Esophagus (tissue), 2 donors: ENCODE results near the gene CMSS1. TPM values are rescaled to one million over a fixed set of nuclear protein-coding genes. Genes with fewer than 3 reads are reported as not detected.

ENCODE experiments used
- H3K27ac ChIP-seq, 2 donors: one replicate each; pipeline ENCODE4 v1.5.1; 2013; ENCODE audit warnings: low read depth in 2 of 2, mild to moderate bottlenecking in 2 of 2, inconsistent platforms in 1 of 2, low read length in 1 of 2, moderate library complexity in 1 of 2
- H3K27me3 ChIP-seq, 2 donors: one replicate each; pipeline ENCODE4 v1.6.1; 2013; ENCODE audit warnings: low read length in 2 of 2, control low read depth in 1 of 2, mild to moderate bottlenecking in 1 of 2; ENCODE audit not compliant: insufficient read depth in 2 of 2, control insufficient read depth in 1 of 2
- H3K36me3 ChIP-seq, 2 donors: one replicate each; pipeline ENCODE4 v1.6.1; 2013; ENCODE audit warnings: low read length in 1 of 2; ENCODE audit not compliant: control insufficient read depth in 2 of 2, insufficient read depth in 2 of 2
- H3K4me1 ChIP-seq, 2 donors: one replicate each; pipeline ENCODE4 v1.6.1; 2013; ENCODE audit warnings: low read length in 1 of 2; ENCODE audit not compliant: control insufficient read depth in 2 of 2, insufficient read depth in 2 of 2
- H3K4me3 ChIP-seq, 2 donors: one replicate each; pipeline ENCODE4 v1.5.1; 2013; ENCODE audit warnings: low read length in 2 of 2, mild to moderate bottlenecking in 2 of 2, low read depth in 1 of 2, moderate library complexity in 1 of 2
- H3K9me3 ChIP-seq, 2 donors: one replicate each; pipeline ENCODE4 v1.6.1; 2013; ENCODE audit warnings: mild to moderate bottlenecking in 2 of 2, low read depth in 1 of 2, low read length in 1 of 2, moderate library complexity in 1 of 2; ENCODE audit not compliant: control insufficient read depth in 2 of 2, insufficient read depth in 1 of 2
- WGBS, 2 donors: extraction: QIAGEN DNeasy Blood & Tissue Kit; methylation state at CpG; one replicate each; pipeline ENCODE4 v1.1.7; 2013; 5-methylcytosine and 5-hydroxymethylcytosine counted together
- polyA plus RNA-seq, 2 donors: library from polyadenylated mRNA; stranded (reverse); fragments of 200-250 nt; gene quantifications; one replicate each; pipeline ENCODE4 v1.2.3, GENCODE V29; 2013
- donor health status: healthy with polysubstance abuse.
- donor health status: Bipolar disorder and iron deficiency.

The CMSS1 gene
- polyA plus RNA-seq, 2 donors: 15.5 to 17.9 TPM

GRCh38 chr3:99919694-99920093 lies 102.0 kb downstream of the CMSS1 start:
- Histone ChIP-seq H3K9me3 (no peaks in the 10 kb centered on the region), H3K4me1 (peaks cover 0 to 2% of the 10 kb centered on the region in 2 donors), H3K36me3 (no peaks in the 10 kb centered on the region), H3K27me3 (no peaks in the 10 kb centered on the region), H3K27ac (peak overlapping the region in 1 of 2 donors; percentile 41), H3K4me3 (no peak overlapping the region)

- no peaks in the 10 kb centered on the region for H3K9me3 ChIP-seq
- 44 to 48% methylated on average over 10 of the region's 10 CpGs for WGBS, 2 donors
- peaks cover 3 to 6% of the 10 kb centered on the region in 2 donors for H3K4me1 ChIP-seq
- no peak overlapping the region for H3K4me3 ChIP-seq
- peak overlapping the region; percentile 8 to 55 for H3K27ac ChIP-seq
- H3K36me3 ChIP-seq: no peaks in the 10 kb centered on the region
- no peaks in the 10 kb centered on the region for H3K27me3 ChIP-seq
Observed at GRCh38 chr3:99920481-99921376, 103.1 kb downstream of the CMSS1 start.

GRCh38 chr3:99921377-99921695 lies 103.7 kb downstream of the CMSS1 start:
- 81 to 94% methylated on average over 1 of the region's 1 CpG for WGBS, 2 donors
- Histone ChIP-seq H3K9me3 (no peaks in the 10 kb centered on the region), H3K36me3 (no peaks in the 10 kb centered on the region), H3K4me3 (no peak overlapping the region), H3K27ac (peak overlapping the region in 1 of 2 donors; percentile 55), H3K4me1 (peaks cover 4 to 6% of the 10 kb centered on the region in 2 donors), H3K27me3 (no peaks in the 10 kb centered on the region)

GRCh38 chr3:99921986-99922385 lies 104.3 kb downstream of the CMSS1 start:
- H3K4me3 ChIP-seq: no peak overlapping the region
- no peaks in the 10 kb centered on the region for H3K36me3 ChIP-seq
- H3K27me3 ChIP-seq: no peaks in the 10 kb centered on the region
- H3K9me3 ChIP-seq: no peaks in the 10 kb centered on the region
- WGBS, 2 donors: 59 to 67% methylated on average over 1 of the region's 1 CpG
- H3K27ac ChIP-seq: no peak overlapping the region
- H3K4me1 ChIP-seq: peaks cover 4 to 6% of the 10 kb centered on the region in 2 donors

- Histone ChIP-seq H3K4me3 (no peak overlapping the region), H3K4me1 (peaks cover 4 to 6% of the 10 kb centered on the region in 2 donors), H3K9me3 (no peaks in the 10 kb centered on the region), H3K27ac (no peak overlapping the region), H3K36me3 (no peaks in the 10 kb centered on the region), H3K27me3 (no peaks in the 10 kb centered on the region)
Observed at GRCh38 chr3:99923873-99924272, 106.2 kb downstream of the CMSS1 start.

- no peaks in the 10 kb centered on the region for H3K27me3 ChIP-seq
- H3K4me1 ChIP-seq: peaks cover 4 to 6% of the 10 kb centered on the region in 2 donors
- H3K27ac ChIP-seq: peak overlapping the region; percentile 21 to 68
- 46 to 49% methylated on average over 4 of the region's 4 CpGs for WGBS, 2 donors
- H3K9me3 ChIP-seq: no peaks in the 10 kb centered on the region
- no peaks in the 10 kb centered on the region for H3K36me3 ChIP-seq
- H3K4me3 ChIP-seq: no peak overlapping the region
Observed at GRCh38 chr3:99925584-99926230, 108.0 kb downstream of the CMSS1 start.

GRCh38 chr3:99927671-99928457 lies 110.2 kb downstream of the CMSS1 start:
- H3K4me1 ChIP-seq: peaks cover 4% of the 10 kb centered on the region in 2 donors
- no peaks in the 10 kb centered on the region for H3K9me3 ChIP-seq
- WGBS, 2 donors: 73 to 82% methylated on average over 7 of the region's 7 CpGs
- H3K4me3 ChIP-seq: no peak overlapping the region
- no peak overlapping the region for H3K27ac ChIP-seq
- H3K36me3 ChIP-seq: no peaks in the 10 kb centered on the region
- no peaks in the 10 kb centered on the region for H3K27me3 ChIP-seq

- H3K27ac ChIP-seq: no peak overlapping the region
- H3K4me3 ChIP-seq: no peak overlapping the region
- no peaks in the 10 kb centered on the region for H3K9me3 ChIP-seq
- H3K27me3 ChIP-seq: no peaks in the 10 kb centered on the region
- 64 to 68% methylated on average over 7 of the region's 7 CpGs for WGBS, 2 donors
- H3K4me1 ChIP-seq: peaks cover 4% of the 10 kb centered on the region in 2 donors
- no peaks in the 10 kb centered on the region for H3K36me3 ChIP-seq
Observed at GRCh38 chr3:99928771-99929744, 111.4 kb downstream of the CMSS1 start.

- Histone ChIP-seq H3K36me3 (no peaks in the 10 kb centered on the region), H3K4me1 (peaks cover 4% of the 10 kb centered on the region in 2 donors), H3K4me3 (no peak overlapping the region), H3K27ac (peak overlapping the region; percentile 7 to 44), H3K9me3 (no peaks in the 10 kb centered on the region), H3K27me3 (no peaks in the 10 kb centered on the region)
- 31 to 47% methylated on average over 3 of the region's 3 CpGs for WGBS, 2 donors
Observed at GRCh38 chr3:99929745-99930139, 112.1 kb downstream of the CMSS1 start.
